H9 (cell line): ENCODE measurements around the gene USP5. TPM values are rescaled to one million over a fixed set of nuclear protein-coding genes. Genes with fewer than 3 reads are reported as not detected.
A peak's percentile ranks its signal among the peaks of the same experiment; 100 is the strongest.

ENCODE experiments used
- DNase-seq: peaks from one replicate; pipeline ENCODE4 v3.0.0-alpha.2; 2017
- H2AFZ ChIP-seq: one replicate; pipeline ENCODE4 v1.6.1; 2013; ENCODE audit warnings: mild to moderate bottlenecking, low read length, control low read depth, moderate library complexity
- H2AK5ac ChIP-seq: 2 replicates; pipeline ENCODE4 v1.6.1; 2013; ENCODE audit warnings: low read length, control low read depth, mixed read lengths; ENCODE audit not compliant: insufficient read length
- H2BK120ac ChIP-seq: one replicate; pipeline ENCODE4 v1.6.1; 2013; ENCODE audit warnings: low read depth, mild to moderate bottlenecking, low read length, control low read depth, inconsistent platforms; ENCODE audit not compliant: poor library complexity, severe bottlenecking
- H2BK12ac ChIP-seq: 2 replicates; pipeline ENCODE4 v1.6.1; 2013; ENCODE audit warnings: low read length, control low read depth, mixed read lengths, low read depth; ENCODE audit not compliant: insufficient read length
- H2BK15ac ChIP-seq: 2 replicates; pipeline ENCODE4 v1.6.1; 2013; ENCODE audit warnings: low read depth, low read length, control low read depth
- H2BK20ac ChIP-seq: one replicate; pipeline ENCODE4 v1.6.1; 2013; ENCODE audit warnings: low read depth, mild to moderate bottlenecking, low read length, control low read depth, inconsistent platforms; ENCODE audit not compliant: poor library complexity, severe bottlenecking
- H2BK5ac ChIP-seq: 2 replicates; pipeline ENCODE4 v1.6.1; 2013; ENCODE audit warnings: low read length, control low read depth, mixed read lengths; ENCODE audit not compliant: insufficient read length
- H3K14ac ChIP-seq: 2 replicates; pipeline ENCODE4 v1.6.1; 2013; ENCODE audit warnings: low read length, control low read depth; ENCODE audit not compliant: insufficient read depth
- H3K18ac ChIP-seq: 2 replicates; pipeline ENCODE4 v1.6.1; 2013; ENCODE audit warnings: low read depth, mild to moderate bottlenecking, mixed read lengths, low read length, control low read depth; ENCODE audit not compliant: insufficient read length
- H3K23ac ChIP-seq: 2 replicates; pipeline ENCODE4 v1.6.1; 2013; ENCODE audit warnings: low read length, control low read depth, mixed read lengths, low read depth; ENCODE audit not compliant: insufficient read length
- H3K23me2 ChIP-seq: 2 replicates; pipeline ENCODE4 v1.6.1; 2013; ENCODE audit warnings: low read depth, mild to moderate bottlenecking, mixed read lengths, low read length, control low read depth; ENCODE audit not compliant: insufficient read length, poor library complexity, severe bottlenecking
- H3K27ac ChIP-seq: 2 replicates; pipeline ENCODE4 v1.5.1; 2013; ENCODE audit warnings: low read length, control low read depth, mixed read lengths, low read depth; ENCODE audit not compliant: insufficient read length
- H3K27me3 ChIP-seq: 2 replicates; pipeline ENCODE4 v1.6.1; 2013; ENCODE audit warnings: low read length, control low read depth, inconsistent platforms; ENCODE audit not compliant: insufficient read depth
- H3K4ac ChIP-seq: 2 replicates; pipeline ENCODE4 v1.6.1; 2013; ENCODE audit warnings: low read depth, mild to moderate bottlenecking, control low read depth, inconsistent platforms, low read length, moderate library complexity
- H3K4me1 ChIP-seq: 2 replicates; pipeline ENCODE4 v1.6.1; 2013; ENCODE audit warnings: low read length, control low read depth, inconsistent platforms; ENCODE audit not compliant: insufficient read depth
- H3K4me2 ChIP-seq: 2 replicates; pipeline ENCODE4 v1.6.1; 2013; ENCODE audit warnings: low read length, control low read depth, mixed read lengths; ENCODE audit not compliant: insufficient read length, insufficient read depth
- H3K56ac ChIP-seq: 2 replicates; pipeline ENCODE4 v1.6.1; 2013; ENCODE audit warnings: low read depth, mild to moderate bottlenecking, mixed read lengths, low read length, control low read depth; ENCODE audit not compliant: insufficient read length
- H3K79me1 ChIP-seq: 2 replicates; pipeline ENCODE4 v1.6.1; 2013; ENCODE audit warnings: low read depth, mild to moderate bottlenecking, moderate library complexity, low read length, control low read depth, inconsistent platforms; ENCODE audit not compliant: insufficient read depth, poor library complexity, severe bottlenecking
- H3K79me2 ChIP-seq: 2 replicates; pipeline ENCODE4 v1.6.1; 2013; ENCODE audit warnings: low read length, control low read depth, inconsistent platforms; ENCODE audit not compliant: insufficient read depth
- H3K9ac ChIP-seq: 2 replicates; pipeline ENCODE4 v1.6.1; 2013; ENCODE audit warnings: low read length, control low read depth, mixed read lengths; ENCODE audit not compliant: insufficient read length; ENCODE audit errors: extremely low read depth
- H3K9me3 ChIP-seq: one replicate; pipeline ENCODE4 v1.6.1; 2013; ENCODE audit warnings: low read depth, low read length, inconsistent platforms; ENCODE audit not compliant: control insufficient read depth
- H3T11ph ChIP-seq: one replicate; pipeline ENCODE4 v1.6.1; 2013; ENCODE audit warnings: mild to moderate bottlenecking, low read length, control low read depth, inconsistent platforms
- H4K20me1 ChIP-seq: one replicate; pipeline ENCODE4 v1.6.1; 2013; ENCODE audit not compliant: control insufficient read depth, insufficient read length, insufficient read depth
- H4K5ac ChIP-seq: 2 replicates; pipeline ENCODE4 v1.6.1; 2013; ENCODE audit warnings: low read depth, mild to moderate bottlenecking, mixed read lengths, low read length, control low read depth; ENCODE audit not compliant: insufficient read length
- H4K8ac ChIP-seq: replicated peaks from 2 replicates; pipeline ENCODE4 v1.6.1; 2013; ENCODE audit warnings: low read length, control low read depth, mixed read lengths, low read depth; ENCODE audit not compliant: insufficient read length
- H4K91ac ChIP-seq: 2 replicates; pipeline ENCODE4 v1.6.1; 2013; ENCODE audit warnings: low read depth, mild to moderate bottlenecking, moderate library complexity, mixed read lengths, low read length, control low read depth; ENCODE audit not compliant: insufficient read length
- H3K27ac Mint-ChIP-seq, 3 experiments: 2 replicates in 2 of 3; 3 replicates in 1 of 3; pipeline ENCODE4 v1.8.0; 2020 to 2021; ENCODE audit warnings: mixed read lengths in 3 of 3, mild to moderate bottlenecking in 1 of 3, moderate library complexity in 1 of 3
- H3K27me3 Mint-ChIP-seq: 2 replicates; pipeline ENCODE4 v1.8.0; 2021; ENCODE audit warnings: low read depth, mild to moderate bottlenecking, moderate library complexity, mixed read lengths
- H3K36me3 Mint-ChIP-seq, 3 experiments: 2 replicates in 2 of 3; 3 replicates in 1 of 3; pipeline ENCODE4 v1.8.0; 2020 to 2021; ENCODE audit warnings: low read depth in 3 of 3, mixed read lengths in 3 of 3; ENCODE audit not compliant: insufficient read depth in 1 of 3
- H3K4me1 Mint-ChIP-seq, 2 experiments: 2 replicates each; pipeline ENCODE4 v1.8.0; 2020; ENCODE audit warnings: mixed read lengths in 2 of 2
- H3K4me3 Mint-ChIP-seq, 2 experiments: 2 replicates in 1 of 2; 3 replicates in 1 of 2; pipeline ENCODE4 v1.8.0; 2020 to 2021; ENCODE audit warnings: mild to moderate bottlenecking in 2 of 2, mixed read lengths in 2 of 2, moderate library complexity in 1 of 2
- H3K9me3 Mint-ChIP-seq, 2 experiments: 2 replicates in 1 of 2; 3 replicates in 1 of 2; pipeline ENCODE4 v1.8.0; 2020; ENCODE audit warnings: mild to moderate bottlenecking in 2 of 2, mixed read lengths in 2 of 2, moderate library complexity in 1 of 2
- WGBS: extraction: QIAGEN DNeasy Blood & Tissue Kit; methylation state at CpG from one replicate; pipeline ENCODE4 v1.1.7; 2013; ENCODE audit warnings: missing lambda C conversion rate, low lambda C conversion rate, mixed read lengths; ENCODE audit not compliant: insufficient read length; ENCODE audit errors: extremely low coverage; 5-methylcytosine and 5-hydroxymethylcytosine counted together
- total RNA-seq: library from RNA; stranded (reverse); gene quantifications from 2 replicates; pipeline ENCODE4 v1.2.1, GENCODE V29; 2021
- TF ChIP-seq, protein P1 (sequence below): fragments of 200-600 bp; sonication (generic); conservative IDR thresholded peaks from 3 replicates; pipeline ENCODE4 v1.8.0; 2021; ENCODE audit warnings: antibody characterized with exemption, mild to moderate bottlenecking

USP5 gene
- total RNA-seq, 1 experiment from 2014 or later, result 143 TPM

DNA sequence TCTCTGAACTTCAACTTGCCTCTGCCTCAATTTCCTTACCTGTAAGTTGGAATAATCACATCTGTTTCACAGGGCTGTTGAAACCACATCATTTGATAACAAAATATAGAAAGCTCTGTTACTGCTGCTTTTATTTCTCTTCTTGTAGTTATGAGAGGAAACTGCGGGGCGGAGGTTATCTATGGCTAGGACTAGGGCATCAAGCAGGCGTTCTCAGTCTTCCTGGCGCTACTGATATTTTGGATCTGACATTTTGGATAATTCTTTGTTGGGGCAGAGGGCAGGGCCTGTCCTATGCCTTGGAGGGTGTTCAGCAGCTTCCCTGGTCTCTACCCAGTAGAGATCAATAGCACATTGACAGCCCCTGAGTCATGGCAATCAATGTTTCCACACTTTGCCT, 19.8 kb upstream of the USP5 start:
- H3T11ph ChIP-seq, result no peak overlapping the region
- H2AFZ ChIP-seq, result no peak overlapping the region
- H3K9ac ChIP-seq, result no peak overlapping the region
- H4K8ac ChIP-seq, result no peak overlapping the region
- H3K4me1 Mint-ChIP-seq, result peaks cover 13 to 25% of the 10 kb centered on the region in 2 experiments
- no peaks in the 10 kb centered on the region for H3K9me3 Mint-ChIP-seq
- H2BK15ac ChIP-seq, result no peak overlapping the region
- H2BK20ac ChIP-seq, result no peak overlapping the region
- WGBS, result no CpG with 5 or more reads among the region's 4 CpGs
- peaks cover 36 to 64% (median 59%) of the 10 kb centered on the region in 3 experiments for H3K36me3 Mint-ChIP-seq
- no peaks in the 10 kb centered on the region for H3K79me1 ChIP-seq
- peaks cover 2% of the 10 kb centered on the region; the same call in 1 of the 2 replicates for H3K4me1 ChIP-seq
- H3K9me3 ChIP-seq, result no peaks in the 10 kb centered on the region
- H3K4ac ChIP-seq, result no peak overlapping the region
- H3K27ac Mint-ChIP-seq, result peak overlapping the region in 1 of 3 experiments; percentile 39; a peak in 2 of 7 replicates
- TF ChIP-seq, protein P1, sequence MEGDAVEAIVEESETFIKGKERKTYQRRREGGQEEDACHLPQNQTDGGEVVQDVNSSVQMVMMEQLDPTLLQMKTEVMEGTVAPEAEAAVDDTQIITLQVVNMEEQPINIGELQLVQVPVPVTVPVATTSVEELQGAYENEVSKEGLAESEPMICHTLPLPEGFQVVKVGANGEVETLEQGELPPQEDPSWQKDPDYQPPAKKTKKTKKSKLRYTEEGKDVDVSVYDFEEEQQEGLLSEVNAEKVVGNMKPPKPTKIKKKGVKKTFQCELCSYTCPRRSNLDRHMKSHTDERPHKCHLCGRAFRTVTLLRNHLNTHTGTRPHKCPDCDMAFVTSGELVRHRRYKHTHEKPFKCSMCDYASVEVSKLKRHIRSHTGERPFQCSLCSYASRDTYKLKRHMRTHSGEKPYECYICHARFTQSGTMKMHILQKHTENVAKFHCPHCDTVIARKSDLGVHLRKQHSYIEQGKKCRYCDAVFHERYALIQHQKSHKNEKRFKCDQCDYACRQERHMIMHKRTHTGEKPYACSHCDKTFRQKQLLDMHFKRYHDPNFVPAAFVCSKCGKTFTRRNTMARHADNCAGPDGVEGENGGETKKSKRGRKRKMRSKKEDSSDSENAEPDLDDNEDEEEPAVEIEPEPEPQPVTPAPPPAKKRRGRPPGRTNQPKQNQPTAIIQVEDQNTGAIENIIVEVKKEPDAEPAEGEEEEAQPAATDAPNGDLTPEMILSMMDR, result no peak
- no peak overlapping the region for H2BK120ac ChIP-seq
- no peaks in the 10 kb centered on the region for H3K27me3 ChIP-seq
- no peak overlapping the region for H3K4me2 ChIP-seq
- H2BK5ac ChIP-seq, result no peak overlapping the region
- H3K18ac ChIP-seq, result no peak overlapping the region
- no peak overlapping the region for H3K23ac ChIP-seq
- peaks cover 2% of the 10 kb centered on the region; the same call in 1 of the 2 replicates for H3K79me2 ChIP-seq
- no peak overlapping the region for H2BK12ac ChIP-seq
- no peak overlapping the region for H4K5ac ChIP-seq
- no peak for DNase-seq
- H3K4me3 Mint-ChIP-seq, result no peak overlapping the region
- no peak overlapping the region for H3K14ac ChIP-seq
- no peak overlapping the region for H4K91ac ChIP-seq
- peaks cover 11% of the 10 kb centered on the region for H3K23me2 ChIP-seq
- peaks cover 2% of the 10 kb centered on the region; the same call in 1 of the 2 replicates for H3K27me3 Mint-ChIP-seq
- no peak overlapping the region for H2AK5ac ChIP-seq
- H3K27ac ChIP-seq, result no peak overlapping the region
- no peak overlapping the region for H3K56ac ChIP-seq
- peaks cover 2% of the 10 kb centered on the region for H4K20me1 ChIP-seq
